B cell (primary cell): ENCODE measurements around the gene RNF40. TPM values are rescaled to one million over a fixed set of nuclear protein-coding genes. Genes with fewer than 3 reads are reported as not detected.

Source experiments
- ATAC-seq: fragments of 200-7000 bp; cut with Tn5 transposase; one replicate; pipeline ENCODE4 v1.10.0; 2021; ENCODE audit warnings: low read depth, mild to moderate bottlenecking, moderate number of reproducible peaks, moderate library complexity
- CTCF ChIA-PET: fragments of 350-600 bp; sonication (Branson Sonifier 250); formaldehyde crosslinking; loops from one replicate; lab custom pipeline; 2021; ENCODE audit warnings: antibody characterized with exemption, inconsistent platforms; lab: Charles Lee
- POLR2A ChIA-PET: fragments of 350-600 bp; sonication (Branson Sonifier 250); formaldehyde crosslinking; loops from one replicate; lab custom pipeline; 2021; ENCODE audit warnings: antibody characterized with exemption; lab: Charles Lee
- DNase-seq: peaks from one replicate; pipeline ENCODE4 v3.0.0; 2013
- H2AFZ ChIP-seq: 2 replicates; pipeline ENCODE4 v1.6.1; 2012; ENCODE audit warnings: mild to moderate bottlenecking, low read depth, low read length; ENCODE audit not compliant: insufficient read depth, poor library complexity, severe bottlenecking
- H3K27ac ChIP-seq, 2 donors: 1 replicate in 1 of 2; 2 replicates in 1 of 2; pipeline ENCODE4 v1.5.1; 2012 to 2013; ENCODE audit warnings: low read length in 2 of 2, mild to moderate bottlenecking in 2 of 2, moderate library complexity in 1 of 2
- H3K27me3 ChIP-seq, 4 experiments: fragments of 200-600 bp in 1 of 4; sonication (generic) in 1 of 4; replicated peaks in 1 of 4; 1 replicate in 2 of 4; 2 replicates in 2 of 4; pipeline versions ENCODE4 v1.6.1 to v1.7.0; 2013 to 2016; ENCODE audit warnings: low read length in 3 of 4, mild to moderate bottlenecking in 2 of 4, mixed read lengths in 1 of 4, moderate library complexity in 1 of 4; ENCODE audit not compliant: insufficient read depth in 4 of 4, control insufficient read depth in 3 of 4; ENCODE audit errors: control extremely low read depth in 1 of 4
- H3K36me3 ChIP-seq, 2 experiments: replicated peaks in 1 of 2; 1 replicate in 1 of 2; 2 replicates in 1 of 2; pipeline versions ENCODE4 v1.6.1 to v1.7.1; 2013; ENCODE audit warnings: low read length in 1 of 2; ENCODE audit not compliant: insufficient read depth in 2 of 2, control insufficient read depth in 1 of 2; ENCODE audit errors: control extremely low read depth in 1 of 2, extremely low read depth in 1 of 2
- H3K4me1 ChIP-seq, 2 donors: fragments of 200-600 bp in 1 of 2; sonication (generic) in 1 of 2; 1 replicate in 1 of 2; 2 replicates in 1 of 2; pipeline versions ENCODE4 v1.5.1 to v1.6.1; 2013 to 2017; ENCODE audit warnings: low read length in 2 of 2; ENCODE audit not compliant: control insufficient read depth in 2 of 2, insufficient read depth in 2 of 2
- H3K4me2 ChIP-seq: replicated peaks from 2 replicates; pipeline ENCODE3; 2012; ENCODE audit warnings: mild to moderate bottlenecking, low read depth, low read length; ENCODE audit not compliant: poor library complexity, severe bottlenecking
- H3K4me3 ChIP-seq, 5 experiments: fragments of 200-600 bp in 1 of 5; sonication (generic) in 1 of 5; 1 replicate in 3 of 5; 2 replicates in 2 of 5; pipeline versions ENCODE4 v1.5.1 to v1.7.0; 2011 to 2016; ENCODE audit warnings: low read length in 4 of 5, mild to moderate bottlenecking in 4 of 5, low read depth in 2 of 5, control low read depth in 1 of 5, moderate library complexity in 1 of 5; ENCODE audit not compliant: insufficient read depth in 1 of 5; ENCODE audit errors: control extremely low read depth in 1 of 5, extremely low read depth in 1 of 5
- H3K79me2 ChIP-seq: fragments of 200-600 bp; sonication (generic); one replicate; pipeline ENCODE4 v1.6.0; 2016; ENCODE audit warnings: low read length; ENCODE audit not compliant: control insufficient read depth, insufficient read depth
- H3K9ac ChIP-seq: fragments of 200-600 bp; sonication (generic); 2 replicates; pipeline ENCODE4 v1.6.1; 2017; ENCODE audit warnings: mild to moderate bottlenecking, low read length, moderate library complexity
- H3K9me3 ChIP-seq, 3 donors: one replicate each; pipeline versions ENCODE4 v1.6.1 to v1.7.1; 2013; ENCODE audit warnings: low read length in 2 of 3; ENCODE audit not compliant: control insufficient read depth in 2 of 3, insufficient read depth in 1 of 3; ENCODE audit errors: control extremely low read depth in 1 of 3
- H4K20me1 ChIP-seq: 2 replicates; pipeline ENCODE4 v1.6.0; 2012; ENCODE audit warnings: mild to moderate bottlenecking, low read length; ENCODE audit not compliant: insufficient read depth, control insufficient read depth, poor library complexity, severe bottlenecking
- H3K27ac Mint-ChIP-seq: one replicate; pipeline ENCODE4 v1.8.0; 2021; ENCODE audit warnings: mixed read lengths
- H3K27me3 Mint-ChIP-seq: one replicate; pipeline ENCODE4 v1.8.0; 2021; ENCODE audit warnings: mixed read lengths
- H3K4me1 Mint-ChIP-seq: one replicate; pipeline ENCODE4 v1.8.0; 2021; ENCODE audit warnings: mixed read lengths
- H3K4me3 Mint-ChIP-seq: one replicate; pipeline ENCODE4 v1.8.0; 2021; ENCODE audit warnings: mixed read lengths
- H3K9me3 Mint-ChIP-seq: one replicate; pipeline ENCODE4 v1.8.0; 2022; ENCODE audit warnings: mixed read lengths; ENCODE audit not compliant: insufficient read depth
- EZH2 ChIP-seq: IDR thresholded peaks from 2 replicates; pipeline ENCODE4 v1.6.1; 2012; ENCODE audit warnings: borderline replicate concordance, low read depth, mild to moderate bottlenecking, moderate library complexity, low read length; ENCODE audit not compliant: insufficient read depth, poor library complexity, severe bottlenecking
- WGBS: methylation state at CpG from one replicate; pipeline ENCODE4 v1.1.5; 2013; ENCODE audit warnings: missing lambda C conversion rate; ENCODE audit not compliant: insufficient coverage; 5-methylcytosine and 5-hydroxymethylcytosine counted together
- intact Hi-C: fragments of 100-400 bp; cut with micrococcal nuclease; formaldehyde crosslinking; loops from one replicate; pipeline ENCODE4 v1.10.0; 2022
- polyA plus RNA-seq: library from polyadenylated mRNA; depleted of rRNA; stranded (reverse); fragments of >200 nt; gene quantifications from 2 replicates; pipeline ENCODE4 v1.2.3, GENCODE V29; 2012
- total RNA-seq, 2 donors: library from RNA; stranded (reverse); fragments of 120-200 nt in 1 of 2; gene quantifications; 1 replicate in 1 of 2; 2 replicates in 1 of 2; pipeline versions ENCODE4 v1.2.3 to v1.2.4, GENCODE V29; 2013 to 2022
- TF ChIP-seq, protein P1 (sequence below): fragments of 200-600 bp; IDR thresholded peaks from one replicate; pipeline ENCODE4 v1.8.0; 2022; ENCODE audit warnings: antibody characterized with exemption, mild to moderate bottlenecking

The RNF40 gene
- total and polyA plus RNA-seq, 2 donors (not counting 1 experiment from before 2014, with no cell fraction given), result 41.8 to 121 TPM

DNA sequence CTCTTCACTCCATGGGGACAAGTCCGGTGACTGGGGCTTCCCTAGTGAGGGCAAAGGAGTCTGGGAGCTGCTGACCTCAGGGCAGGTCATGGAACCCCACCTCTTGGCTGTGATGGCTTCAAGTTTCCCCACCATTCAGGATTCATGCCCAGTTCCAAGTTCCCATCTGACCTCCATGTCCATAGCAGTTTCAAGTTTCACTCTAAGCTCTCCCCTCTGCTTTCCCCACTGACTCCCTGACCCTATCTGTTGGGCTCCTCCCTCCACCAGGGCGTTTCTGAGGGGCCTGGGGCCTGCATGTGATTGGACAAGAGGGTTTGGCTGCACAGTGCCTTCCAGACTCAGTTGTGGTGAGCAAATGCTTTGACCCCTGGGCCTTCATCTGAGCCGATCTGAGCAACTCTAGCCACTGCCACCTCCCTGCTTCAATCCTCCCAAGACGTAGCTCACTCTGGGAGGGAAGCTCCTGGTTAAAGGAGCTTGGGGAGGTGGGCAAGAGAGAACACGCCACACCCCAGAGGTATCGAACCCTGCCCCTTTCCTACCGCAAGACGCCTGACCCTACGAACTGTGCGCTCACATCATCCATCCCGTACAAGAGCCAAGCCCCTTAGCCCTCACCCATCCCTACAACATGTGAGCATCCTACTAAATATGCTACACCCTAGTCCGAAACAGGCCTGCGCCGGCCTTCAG, 16.6 kb downstream of the RNF40 start:
- ChIA-PET POLR2A (no interaction called here), CTCF (interaction anchor here (0.6 kb wide), 1 partner anchor 184 kb away, joined by 4 read pairs; no protein-coding TSS in a partner anchor)
- Histone ChIP-seq H3K9me3 (no peaks in the 10 kb centered on the region), H3K4me3 (no peak overlapping the region), H2AFZ (no peak overlapping the region), H3K36me3 (peaks cover 0 to 3% of the 10 kb centered on the region in 2 experiments), H3K27ac (no peak overlapping the region), H3K9ac (no peak overlapping the region), H3K27me3 (peaks cover 0 to 19% (median 6%) of the 10 kb centered on the region in 4 experiments), H4K20me1 (peaks cover 25% of the 10 kb centered on the region), H3K4me2 (no peak overlapping the region), H3K4me1 (peaks cover 10 to 15% of the 10 kb centered on the region in 2 donors), H3K79me2 (no peaks in the 10 kb centered on the region)
- TF ChIP-seq EZH2, result no peak
- TF ChIP-seq, protein P1, sequence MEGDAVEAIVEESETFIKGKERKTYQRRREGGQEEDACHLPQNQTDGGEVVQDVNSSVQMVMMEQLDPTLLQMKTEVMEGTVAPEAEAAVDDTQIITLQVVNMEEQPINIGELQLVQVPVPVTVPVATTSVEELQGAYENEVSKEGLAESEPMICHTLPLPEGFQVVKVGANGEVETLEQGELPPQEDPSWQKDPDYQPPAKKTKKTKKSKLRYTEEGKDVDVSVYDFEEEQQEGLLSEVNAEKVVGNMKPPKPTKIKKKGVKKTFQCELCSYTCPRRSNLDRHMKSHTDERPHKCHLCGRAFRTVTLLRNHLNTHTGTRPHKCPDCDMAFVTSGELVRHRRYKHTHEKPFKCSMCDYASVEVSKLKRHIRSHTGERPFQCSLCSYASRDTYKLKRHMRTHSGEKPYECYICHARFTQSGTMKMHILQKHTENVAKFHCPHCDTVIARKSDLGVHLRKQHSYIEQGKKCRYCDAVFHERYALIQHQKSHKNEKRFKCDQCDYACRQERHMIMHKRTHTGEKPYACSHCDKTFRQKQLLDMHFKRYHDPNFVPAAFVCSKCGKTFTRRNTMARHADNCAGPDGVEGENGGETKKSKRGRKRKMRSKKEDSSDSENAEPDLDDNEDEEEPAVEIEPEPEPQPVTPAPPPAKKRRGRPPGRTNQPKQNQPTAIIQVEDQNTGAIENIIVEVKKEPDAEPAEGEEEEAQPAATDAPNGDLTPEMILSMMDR, result no peak
- no peak overlapping the region for H3K4me3 Mint-ChIP-seq
- intact Hi-C loops, result no loop called here
- no peak overlapping the region for H3K27ac Mint-ChIP-seq
- DNase-seq (no peak), ATAC-seq (no peak)
- H3K9me3 Mint-ChIP-seq, result no peaks in the 10 kb centered on the region
- 99% methylated on average over 11 of the region's 14 CpGs for WGBS
- H3K4me1 Mint-ChIP-seq, result peaks cover 25% of the 10 kb centered on the region
- peaks cover 15% of the 10 kb centered on the region for H3K27me3 Mint-ChIP-seq

GRCh38 chr16:30779596-30779995, 17.5 kb downstream of the RNF40 start:
- DNase-seq, result no peak
- Histone ChIP-seq H3K27me3 (peaks cover 0 to 19% (median 6%) of the 10 kb centered on the region in 4 experiments), H3K9ac (no peak overlapping the region), H3K4me1 (peaks cover 10 to 15% of the 10 kb centered on the region in 2 donors), H2AFZ (no peak overlapping the region), H3K27ac (no peak overlapping the region), H3K79me2 (no peaks in the 10 kb centered on the region), H3K4me3 (no peak overlapping the region), H4K20me1 (peaks cover 16% of the 10 kb centered on the region), H3K9me3 (no peaks in the 10 kb centered on the region), H3K4me2 (no peak overlapping the region), H3K36me3 (peaks cover 0 to under 1% of the 10 kb centered on the region in 2 experiments)
- TF ChIP-seq EZH2, result no peak
- TF ChIP-seq, protein P1, result no peak
- Mint-ChIP-seq H3K4me3 (no peak overlapping the region), H3K27ac (no peak overlapping the region), H3K4me1 (peaks cover 21% of the 10 kb centered on the region), H3K9me3 (no peaks in the 10 kb centered on the region), H3K27me3 (peaks cover 15% of the 10 kb centered on the region)
- intact Hi-C loops, result no loop called here
- POLR2A ChIA-PET, result no interaction called here
- no peak for ATAC-seq
- CTCF ChIA-PET, result no interaction called here
- WGBS, result 96% methylated on average over 4 of the region's 6 CpGs
